Esophagus squamous epithelium (tissue), 5 donors: ENCODE measurements around the gene PDSS2. TPM values are rescaled to one million over a fixed set of nuclear protein-coding genes. Genes with fewer than 3 reads are reported as not detected.

Experiments
- DNase-seq: peaks from one replicate; lab custom pipeline; 2025; lab: John Stamatoyannopoulos, UW
- H3K27ac ChIP-seq, 4 donors: fragments of 200-600 bp; sonication (generic); one replicate each; pipeline ENCODE4 v1.5.1; 2016 to 2019; ENCODE audit warnings: mild to moderate bottlenecking in 1 of 4
- H3K27me3 ChIP-seq, 4 donors: fragments of 200-600 bp; sonication (generic); 1 replicate in 3 of 4; 2 replicates in 1 of 4; pipeline versions ENCODE4 v1.5.1 to v1.6.0; 2017 to 2021; ENCODE audit warnings: antibody characterized with exemption in 1 of 4
- H3K36me3 ChIP-seq, 3 donors: fragments of 200-600 bp; sonication (generic); one replicate each; pipeline ENCODE4 v1.5.1; 2016 to 2019
- H3K4me1 ChIP-seq, 3 donors: fragments of 200-600 bp; sonication (generic); one replicate each; pipeline ENCODE4 v1.5.1; 2017 to 2019
- H3K4me3 ChIP-seq, 4 donors: fragments of 200-600 bp; sonication (generic); 1 replicate in 3 of 4; 2 replicates in 1 of 4; pipeline ENCODE4 v1.5.1; 2016 to 2019; ENCODE audit warnings: mild to moderate bottlenecking in 2 of 4, moderate library complexity in 1 of 4
- H3K9me3 ChIP-seq, 3 donors: fragments of 200-600 bp; sonication (generic); one replicate each; pipeline ENCODE4 v1.5.1; 2016 to 2019
- CTCF ChIP-seq, 6 experiments: fragments of 450-650 bp in 4 of 6; fragments of 200-600 bp in 2 of 6; sonication (generic) in 2 of 6; IDR thresholded peaks; one replicate each; pipeline ENCODE4 v1.5.1; 2016 to 2019; ENCODE audit warnings: antibody characterized with exemption in 6 of 6, mild to moderate bottlenecking in 4 of 6, moderate library complexity in 4 of 6
- POLR2A ChIP-seq, 4 donors: fragments of 450-650 bp; IDR thresholded peaks; one replicate each; pipeline ENCODE4 v1.6.1; 2017; ENCODE audit warnings: antibody characterized with exemption in 4 of 4, mild to moderate bottlenecking in 4 of 4, moderate library complexity in 3 of 4
- WGBS, 2 donors: methylation state at CpG; one replicate each; pipeline ENCODE4 v1.1.5; 2018; 5-methylcytosine and 5-hydroxymethylcytosine counted together
- intact Hi-C: fragments of 100-400 bp; cut with DNase I; formaldehyde crosslinking; loops from one replicate; pipeline ENCODE4 v1.15.0; 2022
- total RNA-seq, 4 donors: library from RNA; depleted of rRNA; stranded (reverse); fragments of >200 nt; gene quantifications; one replicate each; pipeline ENCODE4 v1.1.0, GENCODE V29; 2016
- donor health status: DM: yes; HTN: yes; CAD: no.

Gene PDSS2
- total RNA-seq, 4 donors from 2014 or later: 7.0 to 15.9 (median 12.3) TPM

- no peak for TF ChIP-seq CTCF (IDR thresholded peaks at IDR 0.05)
- no peak for TF ChIP-seq POLR2A (IDR thresholded peaks at IDR 0.05)
- intact Hi-C loops: no loop called here
- DNase-seq: no peak
- H3K4me3 ChIP-seq: no peak overlapping the region
- no peak overlapping the region for H3K27ac ChIP-seq
- no peaks in the 10 kb centered on the region for H3K9me3 ChIP-seq
- H3K4me1 ChIP-seq: no peaks in the 10 kb centered on the region
- no peaks in the 10 kb centered on the region for H3K27me3 ChIP-seq
- no peaks in the 10 kb centered on the region for H3K36me3 ChIP-seq
- 71 to 78% methylated on average over 4 of the region's 4 CpGs for WGBS, 2 donors
These were observed 192.4 kb downstream of the PDSS2 start for GRCh38 chr6:107267006-107267405.

GRCh38 chr6:107266563-107266962 is 192.8 kb downstream of the PDSS2 start:
- Histone ChIP-seq H3K27me3 (no peaks in the 10 kb centered on the region), H3K4me1 (no peaks in the 10 kb centered on the region), H3K9me3 (no peaks in the 10 kb centered on the region), H3K36me3 (no peaks in the 10 kb centered on the region), H3K4me3 (no peak overlapping the region), H3K27ac (no peak overlapping the region)
- no peak for TF ChIP-seq POLR2A (IDR thresholded peaks at IDR 0.05)
- no peak for TF ChIP-seq CTCF (IDR thresholded peaks at IDR 0.05)
- no peak for DNase-seq
- intact Hi-C loops: no loop called here

GRCh38 chr6:107264357-107264840 is 195.0 kb downstream of the PDSS2 start:
- TF ChIP-seq POLR2A (IDR thresholded peaks at IDR 0.05) (no peak), CTCF (IDR thresholded peaks at IDR 0.05) (no peak)
- Histone ChIP-seq H3K4me1 (no peaks in the 10 kb centered on the region), H3K27ac (no peak overlapping the region), H3K9me3 (no peaks in the 10 kb centered on the region), H3K27me3 (no peaks in the 10 kb centered on the region), H3K36me3 (no peaks in the 10 kb centered on the region), H3K4me3 (no peak overlapping the region)
- intact Hi-C loops: no loop called here
- no peak for DNase-seq
- 26 to 47% methylated on average over 3 of the region's 3 CpGs for WGBS, 2 donors

GRCh38 chr6:107259951-107260350 is 199.4 kb downstream of the PDSS2 start:
- no peak for DNase-seq
- Histone ChIP-seq H3K4me1 (no peaks in the 10 kb centered on the region), H3K36me3 (no peaks in the 10 kb centered on the region), H3K4me3 (no peak overlapping the region), H3K27ac (no peak overlapping the region), H3K27me3 (no peaks in the 10 kb centered on the region), H3K9me3 (no peaks in the 10 kb centered on the region)
- intact Hi-C loops: no loop called here
- TF ChIP-seq POLR2A (IDR thresholded peaks at IDR 0.05) (no peak), CTCF (IDR thresholded peaks at IDR 0.05) (no peak)

GRCh38 chr6:107248147-107248546 is 211.2 kb downstream of the PDSS2 start:
- H3K27me3 ChIP-seq: no peaks in the 10 kb centered on the region
- TF ChIP-seq POLR2A (IDR thresholded peaks at IDR 0.05): no peak
- intact Hi-C loops: no loop called here
- H3K36me3 ChIP-seq: peaks cover 0 to 5% (median 0%) of the 10 kb centered on the region in 3 donors
- DNase-seq: no peak
- H3K27ac ChIP-seq: peak overlapping the region in 2 of 4 donors; percentile 73 to 75
- H3K4me1 ChIP-seq: peaks cover 0 to 11% (median 3%) of the 10 kb centered on the region in 3 donors
- no peak overlapping the region for H3K4me3 ChIP-seq
- H3K9me3 ChIP-seq: no peaks in the 10 kb centered on the region
